Glutamatergic neuron (in vitro differentiated cells): ENCODE results near the gene DPP4. TPM values are rescaled to one million over a fixed set of nuclear protein-coding genes. Genes with fewer than 3 reads are reported as not detected.

Source experiments
- DNase-seq: peaks from one replicate; pipeline ENCODE4 v3.0.0; 2022
- H3K27ac Mint-ChIP-seq: one replicate; pipeline ENCODE4 v1.8.0; 2020; ENCODE audit warnings: mild to moderate bottlenecking, mixed read lengths, inconsistent platforms; ENCODE audit not compliant: unreplicated experiment
- H3K27me3 Mint-ChIP-seq: one replicate; pipeline ENCODE4 v1.8.0; 2020; ENCODE audit warnings: mild to moderate bottlenecking, moderate library complexity, mixed read lengths, inconsistent platforms; ENCODE audit not compliant: unreplicated experiment
- H3K36me3 Mint-ChIP-seq: one replicate; pipeline ENCODE4 v1.8.0; 2020; ENCODE audit warnings: mild to moderate bottlenecking, mixed read lengths, inconsistent platforms; ENCODE audit not compliant: unreplicated experiment
- H3K4me1 Mint-ChIP-seq: one replicate; pipeline ENCODE4 v1.8.0; 2020; ENCODE audit warnings: mild to moderate bottlenecking, low read depth, mixed read lengths, inconsistent platforms; ENCODE audit not compliant: unreplicated experiment
- H3K4me3 Mint-ChIP-seq: one replicate; pipeline ENCODE4 v1.8.0; 2020; ENCODE audit warnings: mild to moderate bottlenecking, mixed read lengths, inconsistent platforms; ENCODE audit not compliant: unreplicated experiment
- H3K9me3 Mint-ChIP-seq: one replicate; pipeline ENCODE4 v1.8.0; 2020; ENCODE audit warnings: mild to moderate bottlenecking, moderate library complexity, mixed read lengths, inconsistent platforms; ENCODE audit not compliant: unreplicated experiment
- CTCF ChIP-seq: fragments of 200-600 bp; sonication (generic); IDR thresholded peaks from one replicate; pipeline ENCODE4 v1.5.0; 2021; ENCODE audit not compliant: partially characterized antibody, unreplicated experiment
- total RNA-seq: library from RNA; stranded (reverse); fragmentation: NEBNext Ultra II Directional; extraction: Animal tissue kit (Norgen Biotek cat#: 25700); gene quantifications from one replicate; pipeline ENCODE4 v1.2.1, GENCODE V29; 2021; ENCODE audit not compliant: unreplicated experiment

Gene DPP4
- total RNA-seq, 1 donor from 2014 or later, result 0.20 TPM

- peaks cover 6% of the 10 kb centered on the region for H3K27me3 Mint-ChIP-seq
- peaks cover 9% of the 10 kb centered on the region for H3K4me1 Mint-ChIP-seq
- H3K4me3 Mint-ChIP-seq, result no peak overlapping the region
- H3K27ac Mint-ChIP-seq, result no peak overlapping the region
- DNase-seq, result no peak
- H3K36me3 Mint-ChIP-seq, result no peaks in the 10 kb centered on the region
- TF ChIP-seq CTCF, result no peak
- H3K9me3 Mint-ChIP-seq, result no peaks in the 10 kb centered on the region
Observed at GRCh38 chr2:162030363-162031190, 43.4 kb downstream of the DPP4 start.

- Mint-ChIP-seq H3K27me3 (peaks cover 6% of the 10 kb centered on the region), H3K9me3 (no peaks in the 10 kb centered on the region), H3K4me3 (no peak overlapping the region), H3K4me1 (peaks cover 7% of the 10 kb centered on the region), H3K36me3 (no peaks in the 10 kb centered on the region), H3K27ac (no peak overlapping the region)
- DNase-seq, result no peak
- no peak for TF ChIP-seq CTCF
Observed at GRCh38 chr2:162029287-162029901, 44.6 kb downstream of the DPP4 start.

GRCh38 chr2:162028511-162028910 is 45.5 kb downstream of the DPP4 start:
- Mint-ChIP-seq H3K27me3 (peaks cover 6% of the 10 kb centered on the region), H3K27ac (no peak overlapping the region), H3K36me3 (no peaks in the 10 kb centered on the region), H3K9me3 (no peaks in the 10 kb centered on the region), H3K4me1 (peaks cover 7% of the 10 kb centered on the region), H3K4me3 (no peak overlapping the region)
- no peak for TF ChIP-seq CTCF
- DNase-seq, result no peak

GRCh38 chr2:162025121-162025911 is 48.7 kb downstream of the DPP4 start:
- H3K9me3 Mint-ChIP-seq, result no peaks in the 10 kb centered on the region
- no peaks in the 10 kb centered on the region for H3K27me3 Mint-ChIP-seq
- no peak overlapping the region for H3K27ac Mint-ChIP-seq
- no peaks in the 10 kb centered on the region for H3K36me3 Mint-ChIP-seq
- H3K4me3 Mint-ChIP-seq, result no peak overlapping the region
- TF ChIP-seq CTCF, result no peak
- peaks cover 7% of the 10 kb centered on the region for H3K4me1 Mint-ChIP-seq
- no peak for DNase-seq
